DOHH2 (cell line): ENCODE measurements around the gene CBFA2T2.
A peak's percentile ranks its signal among the peaks of the same experiment; 100 is the strongest.

ENCODE experiments used
- H3F3A ChIP-seq: fragments of 200-600 bp; sonication (generic), shearing (Covaris generic); 2 replicates; pipeline ENCODE4 v1.6.0; 2016; ENCODE audit warnings: antibody characterized with exemption, mild to moderate bottlenecking; ENCODE audit not compliant: control insufficient read depth, insufficient read depth
- H3K27ac ChIP-seq: fragments of 200-600 bp; sonication (generic); 2 replicates; pipeline ENCODE4 v1.5.1; 2014; ENCODE audit warnings: low read depth, mild to moderate bottlenecking, low read length, moderate library complexity
- H3K27me3 ChIP-seq: fragments of 200-600 bp; sonication (generic); 2 replicates; pipeline ENCODE4 v1.6.1; 2014; ENCODE audit warnings: mild to moderate bottlenecking, low read length, mixed read lengths; ENCODE audit not compliant: control insufficient read depth
- H3K36me3 ChIP-seq: fragments of 200-600 bp; sonication (generic); 2 replicates; pipeline ENCODE4 v1.6.1; 2014; ENCODE audit warnings: mild to moderate bottlenecking, low read length, moderate library complexity, mixed read lengths; ENCODE audit not compliant: control insufficient read depth
- H3K4me1 ChIP-seq: fragments of 200-600 bp; sonication (generic); 2 replicates; pipeline ENCODE4 v1.6.1; 2014; ENCODE audit warnings: mild to moderate bottlenecking, low read length, mixed read lengths; ENCODE audit not compliant: control insufficient read depth
- H3K4me2 ChIP-seq: fragments of 200-600 bp; sonication (generic); 2 replicates; pipeline ENCODE4 v1.6.0; 2014; ENCODE audit warnings: mild to moderate bottlenecking, low read length, moderate library complexity
- H3K4me3 ChIP-seq: fragments of 200-600 bp; sonication (generic); 2 replicates; pipeline ENCODE4 v1.5.1; 2014; ENCODE audit warnings: mild to moderate bottlenecking, low read length, mixed read lengths
- H3K79me2 ChIP-seq: fragments of 200-600 bp; sonication (generic); 2 replicates; pipeline ENCODE4 v1.6.1; 2014; ENCODE audit warnings: mild to moderate bottlenecking, low read length, mixed read lengths; ENCODE audit not compliant: control insufficient read depth
- H3K9me2 ChIP-seq: fragments of 200-600 bp; sonication (generic); replicated peaks from 2 replicates; pipeline ENCODE4 v1.6.1; 2014; ENCODE audit warnings: mild to moderate bottlenecking, low read length, mixed read lengths; ENCODE audit not compliant: control insufficient read depth
- H3K9me3 ChIP-seq: fragments of 200-600 bp; sonication (generic); 2 replicates; pipeline ENCODE4 v1.6.1; 2014; ENCODE audit warnings: antibody characterized with exemption, low read length, mixed read lengths; ENCODE audit not compliant: control insufficient read depth, insufficient read depth
- H4K20me1 ChIP-seq: fragments of 200-600 bp; sonication (generic); 2 replicates; pipeline ENCODE4 v1.6.0; 2014; ENCODE audit warnings: low read depth, mild to moderate bottlenecking, antibody characterized with exemption, low read length, moderate library complexity; ENCODE audit not compliant: control insufficient read depth, insufficient read depth
- EZH2phosphoT487 ChIP-seq: fragments of 200-600 bp; sonication (generic); IDR thresholded peaks from 2 replicates; pipeline ENCODE4 v1.6.1; 2017; ENCODE audit warnings: borderline replicate concordance, mild to moderate bottlenecking, antibody characterized with exemption, low read length, moderate library complexity, mixed read lengths
- TF ChIP-seq, protein P1 (sequence below): fragments of 200-600 bp; sonication (generic); IDR thresholded peaks from one replicate; pipeline ENCODE4 v1.5.1; 2014; ENCODE audit warnings: antibody characterized with exemption, mild to moderate bottlenecking, low read depth, low read length; ENCODE audit not compliant: poor library complexity, severe bottlenecking

CBFA2T2 gene

GRCh38 chr20:33442136-33443005 is 47.5 kb upstream of the CBFA2T2 start:
- no peak for TF ChIP-seq EZH2phosphoT487
- H3K79me2 ChIP-seq: peaks cover 15% of the 10 kb centered on the region
- H3K9me3 ChIP-seq: no peaks in the 10 kb centered on the region
- peak overlapping the region; percentile 71; the same call in 1 of the 2 replicates for H3K27ac ChIP-seq
- no peaks in the 10 kb centered on the region for H3K9me2 ChIP-seq
- peaks cover 28% of the 10 kb centered on the region for H3F3A ChIP-seq
- peak overlapping the region; percentile 77 for H3K4me3 ChIP-seq
- H3K4me2 ChIP-seq: peak overlapping the region; percentile 89
- H3K27me3 ChIP-seq: no peaks in the 10 kb centered on the region
- peaks cover 82% of the 10 kb centered on the region for H3K4me1 ChIP-seq
- no peaks in the 10 kb centered on the region for H3K36me3 ChIP-seq
- no peaks in the 10 kb centered on the region for H4K20me1 ChIP-seq

DNA sequence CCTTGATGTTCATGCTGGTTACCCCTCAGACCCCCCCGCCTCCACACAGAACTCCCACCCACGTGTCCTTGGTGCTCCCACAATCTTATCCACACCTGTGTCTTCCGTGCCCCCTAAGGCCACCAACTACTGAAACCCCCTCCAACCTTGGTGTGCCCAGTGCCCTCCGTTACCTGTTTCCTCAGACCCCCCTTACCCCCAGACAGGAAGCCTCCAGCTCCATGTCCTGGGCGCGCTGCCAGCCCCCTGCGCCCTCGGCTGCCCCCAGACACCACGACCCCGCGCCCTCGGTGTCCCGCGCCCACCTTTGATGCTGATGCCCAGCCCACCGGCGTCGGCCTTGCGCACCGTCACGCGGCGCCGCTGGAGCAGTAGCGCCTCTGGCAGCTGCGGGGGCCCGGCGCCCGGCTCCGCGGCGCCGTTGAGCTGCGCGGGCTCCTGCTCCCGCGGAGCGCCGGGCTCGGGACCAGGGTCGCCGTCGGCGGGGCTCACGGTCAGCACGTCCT is 46.8 kb upstream of the CBFA2T2 start:
- peak overlapping the region; percentile 77 for H3K4me3 ChIP-seq
- H3F3A ChIP-seq: peaks cover 28% of the 10 kb centered on the region
- no peaks in the 10 kb centered on the region for H3K9me2 ChIP-seq
- H3K36me3 ChIP-seq: no peaks in the 10 kb centered on the region
- H3K4me2 ChIP-seq: peak overlapping the region; percentile 89
- H3K27me3 ChIP-seq: no peaks in the 10 kb centered on the region
- H3K4me1 ChIP-seq: peaks cover 80% of the 10 kb centered on the region
- no peaks in the 10 kb centered on the region for H3K9me3 ChIP-seq
- no peak for TF ChIP-seq EZH2phosphoT487
- TF ChIP-seq, protein P1, sequence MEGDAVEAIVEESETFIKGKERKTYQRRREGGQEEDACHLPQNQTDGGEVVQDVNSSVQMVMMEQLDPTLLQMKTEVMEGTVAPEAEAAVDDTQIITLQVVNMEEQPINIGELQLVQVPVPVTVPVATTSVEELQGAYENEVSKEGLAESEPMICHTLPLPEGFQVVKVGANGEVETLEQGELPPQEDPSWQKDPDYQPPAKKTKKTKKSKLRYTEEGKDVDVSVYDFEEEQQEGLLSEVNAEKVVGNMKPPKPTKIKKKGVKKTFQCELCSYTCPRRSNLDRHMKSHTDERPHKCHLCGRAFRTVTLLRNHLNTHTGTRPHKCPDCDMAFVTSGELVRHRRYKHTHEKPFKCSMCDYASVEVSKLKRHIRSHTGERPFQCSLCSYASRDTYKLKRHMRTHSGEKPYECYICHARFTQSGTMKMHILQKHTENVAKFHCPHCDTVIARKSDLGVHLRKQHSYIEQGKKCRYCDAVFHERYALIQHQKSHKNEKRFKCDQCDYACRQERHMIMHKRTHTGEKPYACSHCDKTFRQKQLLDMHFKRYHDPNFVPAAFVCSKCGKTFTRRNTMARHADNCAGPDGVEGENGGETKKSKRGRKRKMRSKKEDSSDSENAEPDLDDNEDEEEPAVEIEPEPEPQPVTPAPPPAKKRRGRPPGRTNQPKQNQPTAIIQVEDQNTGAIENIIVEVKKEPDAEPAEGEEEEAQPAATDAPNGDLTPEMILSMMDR: no peak
- no peak overlapping the region for H3K27ac ChIP-seq
- no peaks in the 10 kb centered on the region for H4K20me1 ChIP-seq
- H3K79me2 ChIP-seq: peaks cover 15% of the 10 kb centered on the region

DNA sequence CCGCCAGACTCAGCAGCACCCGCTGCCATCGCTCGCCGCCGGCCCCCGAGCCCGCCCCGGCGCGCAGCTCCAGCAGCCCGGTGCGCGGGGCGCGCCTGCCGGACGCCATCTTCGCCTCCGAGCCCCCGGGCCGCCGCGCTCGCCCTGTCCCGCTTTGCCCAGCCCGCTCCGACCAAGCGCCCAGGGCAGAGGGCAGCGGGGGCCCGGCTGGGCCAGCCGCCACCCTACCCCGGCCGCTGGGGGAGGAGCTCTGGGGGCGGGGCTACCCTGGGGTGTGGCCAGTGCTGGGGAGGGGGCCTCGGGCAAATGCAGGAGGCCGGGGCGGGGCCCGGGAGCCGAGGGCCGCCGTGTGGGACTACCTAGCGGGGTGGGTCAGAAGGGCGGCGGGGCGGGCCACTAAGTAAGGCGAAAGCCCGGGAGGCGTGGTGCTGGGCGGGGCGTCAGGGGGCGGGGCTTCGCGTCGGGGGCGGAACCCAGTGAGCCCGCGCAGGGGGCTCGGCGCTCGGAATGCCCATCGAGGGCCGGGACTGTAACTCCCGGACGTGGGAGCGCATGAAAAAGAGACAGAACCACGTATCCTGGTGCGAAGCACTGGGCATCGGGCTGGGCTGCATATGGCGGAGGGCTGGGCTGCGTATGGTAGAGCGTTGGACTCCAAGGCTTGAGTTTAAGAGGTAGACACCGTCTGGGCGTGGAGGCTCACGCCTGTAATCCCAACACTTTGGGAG is 46.2 kb upstream of the CBFA2T2 start, which contains the start of gene SNTA1:
Gene SNTA1, minus strand, starts transcription at position 252 of the 728 bp plus-strand sequence. Its CDS starts 143 bp downstream, at position 109.
- TF ChIP-seq, protein P1: no peak
- TF ChIP-seq EZH2phosphoT487: no peak
- Histone ChIP-seq H3K4me1 (peaks cover 73% of the 10 kb centered on the region), H3K27ac (peak within 1 kb of the TSS; percentile 96)

More for the DNA sequence above, 46.2 kb upstream of the CBFA2T2 start, which contains the start of gene SNTA1:
- peaks cover 28% of the 10 kb centered on the region for H3F3A ChIP-seq
- H3K79me2 ChIP-seq: peaks cover 15% of the 10 kb centered on the region
- no peaks in the 10 kb centered on the region for H4K20me1 ChIP-seq
- H3K4me2 ChIP-seq: peak within 1 kb of the TSS; percentile 89
- no peaks in the 10 kb centered on the region for H3K9me3 ChIP-seq
- H3K4me3 ChIP-seq: peak within 1 kb of the TSS; percentile 77
- H3K9me2 ChIP-seq: no peaks in the 10 kb centered on the region
- H3K27me3 ChIP-seq: no peaks in the 10 kb centered on the region
- no peaks in the 10 kb centered on the region for H3K36me3 ChIP-seq
